ENCODE results near the gene ZNF546.

- TF ChIP-seq CTCF (IDR thresholded peaks at IDR 0.05) (no peak), POLR2A (IDR thresholded peaks at IDR 0.05) (no peak)
These were observed 57.8 kb downstream of the ZNF546 start for GRCh38 chr19:40054632-40055031.

Measured in adrenal gland (tissue), 5 donors.